GM23248 (cell line): ENCODE data around the gene NFATC2.

Source experiments
- EZH2 ChIP-seq: fragments of 200-600 bp; sonication (generic); IDR thresholded peaks from 2 replicates; pipeline ENCODE4 v1.6.1; 2018; ENCODE audit warnings: antibody characterized with exemption, mild to moderate bottlenecking; ENCODE audit not compliant: insufficient read depth, poor library complexity, severe bottlenecking
- EZH2phosphoT487 ChIP-seq: fragments of 200-600 bp; sonication (generic); IDR thresholded peaks from 2 replicates; pipeline ENCODE4 v1.6.1; 2018; ENCODE audit warnings: antibody characterized with exemption, moderate library complexity, mild to moderate bottlenecking, low read depth; ENCODE audit not compliant: insufficient read depth

GRCh38 chr20:51366155-51366886, 176.2 kb downstream of the NFATC2 start:
- TF ChIP-seq EZH2: no peak
- TF ChIP-seq EZH2phosphoT487: no peak
